ENCODE data around the gene PIGH.
"Not testable (repeated sequence)": the region's sequence is repeated elsewhere in the genome, so short reads cannot be mapped to it uniquely, and the experiment has no call there.

PIGH gene, protein sequence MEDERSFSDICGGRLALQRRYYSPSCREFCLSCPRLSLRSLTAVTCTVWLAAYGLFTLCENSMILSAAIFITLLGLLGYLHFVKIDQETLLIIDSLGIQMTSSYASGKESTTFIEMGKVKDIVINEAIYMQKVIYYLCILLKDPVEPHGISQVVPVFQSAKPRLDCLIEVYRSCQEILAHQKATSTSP

DNA sequence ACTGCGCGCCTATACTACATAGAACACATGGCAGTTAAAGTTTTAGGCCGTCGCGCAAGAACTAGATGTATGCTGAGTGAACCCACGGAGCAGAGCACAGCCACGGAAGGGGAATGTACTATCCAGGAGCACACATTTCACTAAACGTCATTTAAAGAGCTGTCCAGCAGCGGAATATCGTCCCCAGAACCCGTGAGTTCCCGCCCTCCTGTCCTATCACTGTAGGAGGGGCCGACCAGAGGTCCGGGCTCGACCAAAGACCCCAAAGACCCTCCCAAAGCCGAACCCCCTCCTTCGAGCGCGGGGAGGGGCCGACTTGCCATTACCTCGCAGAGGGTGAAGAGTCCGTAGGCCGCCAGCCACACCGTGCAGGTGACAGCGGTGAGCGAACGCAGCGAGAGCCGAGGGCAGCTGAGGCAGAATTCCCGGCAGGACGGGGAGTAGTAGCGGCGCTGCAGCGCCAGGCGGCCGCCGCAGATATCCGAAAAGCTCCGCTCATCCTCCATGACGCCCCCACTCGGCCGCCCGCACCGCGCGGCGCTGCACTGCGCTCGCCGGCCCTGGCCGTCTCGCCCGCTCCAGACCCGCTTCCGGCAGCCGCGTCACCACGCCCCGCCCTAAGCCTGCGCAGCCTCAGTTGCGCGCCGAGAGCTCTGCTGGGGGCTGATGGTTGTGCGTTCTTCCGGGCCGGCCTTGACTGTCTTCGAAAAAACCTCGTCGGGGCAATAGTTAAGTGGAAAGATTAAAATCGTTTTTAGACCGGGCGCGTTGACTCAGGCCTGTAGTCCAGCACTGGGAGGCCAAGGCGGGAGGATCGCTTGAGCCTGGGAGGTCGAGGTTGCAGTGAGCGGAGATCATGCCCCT, at the start of gene PIGH:
Gene PIGH, minus strand, starts transcription at position 571 of the 864 bp plus-strand sequence. Its CDS starts 65 bp downstream, at position 506.
- DNase-seq (ENCODE audit: low read depth, low spot score): no peak

DNA sequence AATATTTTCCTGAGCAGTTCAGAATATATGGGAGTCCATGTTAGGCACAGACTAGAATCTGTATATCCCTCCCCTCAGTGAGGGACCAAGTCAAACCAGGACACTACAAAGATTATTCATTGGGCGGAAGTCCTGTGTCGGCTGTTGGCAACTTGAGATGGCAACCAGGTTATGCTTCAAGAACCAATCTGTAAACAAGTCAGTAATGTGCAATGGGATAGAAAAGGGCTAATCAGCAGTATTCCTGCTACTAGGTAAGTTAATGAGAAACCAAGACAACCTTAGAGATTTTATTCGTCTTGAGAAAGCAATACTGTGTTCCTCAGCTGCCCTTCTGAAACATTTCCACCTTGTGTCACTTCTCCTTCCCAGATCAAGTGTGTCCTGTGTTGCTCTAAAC, 46.1 kb upstream of the PIGH start:
- DNase-seq (ENCODE audit: low read depth, low spot score): no peak

DNA sequence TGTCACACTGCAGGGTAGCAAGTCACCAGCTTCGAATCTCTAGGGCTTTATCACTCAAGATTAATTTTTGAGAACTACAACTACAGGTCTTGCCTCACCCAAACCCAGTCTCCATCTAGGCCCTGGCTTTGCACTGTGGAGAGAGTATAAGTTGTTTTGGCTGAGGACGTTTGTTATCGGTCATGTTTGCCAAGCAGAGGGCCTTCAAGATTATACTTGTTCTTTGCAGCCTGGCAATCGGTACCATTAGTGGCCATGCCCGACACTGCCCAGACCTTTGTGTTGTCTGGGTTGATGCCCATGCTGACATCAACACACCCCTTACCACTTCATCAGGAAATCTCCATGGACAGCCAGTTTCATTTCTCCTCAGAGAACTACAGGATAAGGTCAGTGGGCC, 45.3 kb upstream of the PIGH start:
- DNase-seq (ENCODE audit: low read depth, low spot score): no peak

DNA sequence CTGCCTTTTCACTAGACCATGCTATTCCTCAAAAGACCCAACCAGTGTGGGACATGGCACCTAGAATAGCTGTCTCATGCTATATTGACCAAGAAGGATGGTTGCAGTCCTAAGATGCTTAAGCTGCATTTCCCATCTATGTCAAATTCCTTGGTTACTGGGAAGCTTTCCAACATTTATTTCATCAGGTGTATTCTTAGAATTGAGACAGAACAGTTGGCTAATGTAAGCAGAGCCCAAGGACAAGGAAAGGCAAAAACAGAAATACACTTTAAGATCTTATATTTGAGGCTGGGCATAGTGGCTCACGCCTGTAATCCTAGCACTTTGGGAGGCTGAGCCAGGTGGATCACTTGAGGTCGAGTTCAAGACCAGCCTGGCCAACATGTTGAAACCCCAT, 44.4 kb upstream of the PIGH start:
- no peak for DNase-seq (ENCODE audit: low read depth, low spot score)

DNA sequence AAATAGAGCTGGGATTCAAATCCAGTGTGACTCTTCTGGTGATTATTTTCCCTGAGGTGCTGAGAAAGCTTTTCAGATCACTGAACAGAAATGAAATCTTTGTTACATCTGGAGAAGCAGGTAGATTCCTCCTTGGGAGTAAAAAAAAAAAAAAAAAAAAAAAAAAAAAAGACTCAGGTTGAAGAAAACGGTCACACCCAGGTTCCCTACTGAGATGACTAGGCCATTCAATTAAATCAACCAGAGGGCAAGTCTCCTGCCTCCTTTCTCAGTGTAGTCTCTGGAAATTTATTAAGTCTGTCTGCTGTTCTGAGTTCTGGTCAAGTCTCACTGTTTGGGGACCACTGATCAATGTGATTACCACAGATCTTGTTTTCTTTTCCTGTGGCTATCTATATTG, 43.6 kb upstream of the PIGH start:
- DNase-seq (ENCODE audit: low read depth, low spot score): no peak

DNA sequence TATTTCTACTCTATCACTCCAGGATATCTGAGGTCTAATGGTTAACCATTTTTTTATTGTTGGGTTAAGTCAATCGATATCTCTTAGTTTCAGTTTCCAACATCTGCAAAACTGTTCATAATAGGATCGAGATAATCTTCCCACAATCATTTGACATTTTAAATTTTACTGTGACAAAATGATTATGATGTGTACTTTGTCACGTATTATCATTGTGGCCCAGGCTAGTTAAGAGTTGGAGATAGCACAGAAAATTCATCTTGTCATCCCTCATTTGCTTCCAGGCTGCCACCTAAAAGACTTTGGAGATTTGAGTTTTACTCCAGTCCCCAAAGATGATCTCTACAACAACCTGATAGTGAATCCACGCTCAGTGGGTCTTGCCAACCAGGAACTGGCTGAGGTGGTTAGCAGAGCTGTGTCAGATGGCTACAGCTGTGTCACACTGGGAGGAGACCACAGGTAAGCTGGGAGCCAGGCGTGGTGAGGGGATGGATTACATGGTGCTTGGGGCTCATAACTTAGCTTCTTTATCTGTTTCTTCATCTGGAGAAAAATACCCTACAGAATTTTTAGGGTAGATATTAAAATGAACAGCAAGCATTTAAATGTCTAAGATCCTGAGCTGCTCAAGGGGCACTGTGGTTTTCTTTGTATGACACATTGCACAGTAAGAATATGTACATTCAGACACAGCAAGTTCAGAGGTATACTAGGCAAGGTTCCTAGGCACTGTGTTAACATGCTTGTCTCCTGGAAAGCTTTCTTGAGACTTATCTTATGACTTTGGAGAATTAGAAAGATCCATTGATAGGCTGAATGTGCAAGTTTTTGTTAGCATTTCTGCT, 42.1 kb upstream of the PIGH start:
- DNase-seq (ENCODE audit: low read depth, low spot score): no peak

DNA sequence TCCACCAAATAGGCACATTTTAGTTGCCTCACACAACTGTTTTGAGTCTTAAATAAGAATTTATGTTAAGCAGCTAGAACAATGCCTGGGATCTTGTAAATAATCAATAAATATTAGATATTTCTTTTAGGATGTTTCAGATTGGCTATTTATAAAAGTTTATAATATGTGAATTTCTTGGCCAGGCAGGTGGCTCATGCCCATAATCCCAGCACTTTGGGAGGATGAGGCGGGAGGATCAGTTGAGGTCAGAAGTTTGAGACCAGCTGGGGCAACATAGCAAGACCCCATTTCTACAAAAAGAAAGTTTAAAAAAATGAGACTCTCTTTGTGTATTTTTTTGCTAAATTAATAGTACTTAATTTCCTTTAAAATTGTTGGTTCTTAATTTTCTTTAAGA, 41.4 kb upstream of the PIGH start:
- no peak for DNase-seq (ENCODE audit: low read depth, low spot score)

DNA sequence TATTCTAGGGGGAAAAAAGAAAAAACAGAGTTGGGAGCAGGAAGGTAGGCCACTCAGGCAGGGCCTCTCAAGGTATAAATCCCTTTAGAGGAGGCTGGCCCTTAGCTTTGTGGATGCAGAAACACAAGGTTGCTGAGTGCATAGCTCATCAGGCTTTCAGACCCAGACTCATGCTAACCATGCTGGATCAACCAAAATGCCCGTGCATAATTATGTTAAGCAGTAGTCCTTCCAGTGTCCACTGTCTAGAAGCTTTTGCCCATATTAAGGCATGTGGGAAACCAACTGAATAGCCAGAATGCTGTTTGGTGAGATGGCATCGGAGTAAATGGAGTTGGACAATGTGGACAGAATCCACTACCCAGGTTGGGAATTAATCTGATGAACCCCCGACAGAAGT, 38.6 kb upstream of the PIGH start:
- no peak for DNase-seq (ENCODE audit: low read depth, low spot score)

DNA sequence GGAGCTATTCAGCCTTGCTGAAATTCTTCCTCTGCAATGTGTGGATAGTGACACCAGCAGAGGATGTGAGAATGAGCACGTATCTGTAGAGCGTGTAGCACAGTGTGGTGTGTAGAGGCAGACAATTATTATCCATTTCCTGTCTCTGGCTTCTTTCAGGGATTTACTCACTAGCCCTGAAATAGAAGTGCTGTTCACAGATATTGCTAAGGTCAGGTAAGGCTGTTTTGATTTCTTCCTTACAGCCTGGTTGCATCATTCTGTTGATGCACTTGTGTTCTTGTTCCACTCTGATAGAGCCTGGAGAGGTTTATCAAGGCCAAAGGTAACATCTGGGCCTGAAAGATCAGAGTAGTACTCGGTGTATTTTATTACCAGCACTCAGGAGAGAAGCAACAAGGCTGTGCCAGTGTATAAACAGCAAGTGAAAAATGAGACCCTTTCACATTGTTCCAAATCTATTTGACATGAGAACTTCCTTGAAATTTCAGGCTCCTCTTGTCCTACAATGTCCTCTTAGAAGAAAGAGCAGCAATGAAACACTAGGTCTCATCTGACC, 36.4 kb upstream of the PIGH start:
- no peak for DNase-seq (ENCODE audit: low read depth, low spot score)

DNA sequence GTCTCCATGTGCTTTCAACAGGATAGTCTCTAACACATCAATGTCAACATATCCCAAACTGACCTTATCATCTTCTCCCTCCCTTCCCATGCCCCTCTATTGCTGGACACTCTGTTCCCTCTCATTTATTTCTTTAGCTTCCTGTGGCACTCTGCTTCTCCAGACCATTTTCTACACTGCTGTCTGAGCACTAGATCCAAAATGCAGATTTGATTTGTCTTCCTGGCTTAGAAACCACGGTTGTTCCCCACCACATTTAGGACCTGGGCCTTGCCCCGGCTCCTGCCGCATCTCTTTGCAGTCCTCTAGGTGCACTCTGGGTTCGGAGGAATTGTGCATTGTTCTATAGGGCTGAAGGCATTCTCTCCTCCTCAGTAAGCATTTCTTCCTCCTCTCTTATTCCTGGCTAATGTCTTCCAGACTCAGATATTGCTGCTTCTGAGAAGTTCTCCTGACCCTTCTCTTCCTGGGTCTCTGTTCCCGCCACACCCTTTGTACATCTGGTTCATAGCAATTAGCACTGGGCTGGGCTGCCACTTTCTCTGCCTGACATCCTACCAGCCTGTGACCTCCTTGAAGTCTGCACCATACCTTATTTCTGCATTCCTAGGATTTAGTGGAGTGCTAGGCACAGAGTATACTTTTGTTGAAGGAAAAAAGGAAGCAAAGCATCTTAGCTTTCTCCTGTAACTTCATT, 33.5 kb upstream of the PIGH start:
- no peak for DNase-seq (ENCODE audit: low read depth, low spot score)

DNA sequence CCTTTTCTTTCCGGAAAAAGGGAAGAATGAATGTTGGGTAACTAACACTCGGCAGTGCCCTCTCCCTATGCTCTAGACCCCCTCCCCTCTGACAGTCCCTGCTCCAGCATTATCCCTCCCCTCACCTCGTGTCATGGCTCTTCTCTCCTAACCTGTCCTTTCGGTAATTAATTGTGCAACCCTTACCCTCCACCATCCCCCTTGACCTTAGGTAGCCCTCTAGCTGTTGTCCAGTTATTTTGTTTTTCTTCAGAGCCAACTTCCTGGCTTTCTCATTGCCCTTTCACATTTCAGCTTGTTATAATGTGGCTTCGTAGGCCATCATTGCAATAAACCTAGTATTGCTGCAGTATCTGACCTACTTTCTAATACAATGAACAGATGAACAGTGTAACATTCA, 30.9 kb upstream of the PIGH start:
- DNase-seq (ENCODE audit: low read depth, low spot score): no peak

DNA sequence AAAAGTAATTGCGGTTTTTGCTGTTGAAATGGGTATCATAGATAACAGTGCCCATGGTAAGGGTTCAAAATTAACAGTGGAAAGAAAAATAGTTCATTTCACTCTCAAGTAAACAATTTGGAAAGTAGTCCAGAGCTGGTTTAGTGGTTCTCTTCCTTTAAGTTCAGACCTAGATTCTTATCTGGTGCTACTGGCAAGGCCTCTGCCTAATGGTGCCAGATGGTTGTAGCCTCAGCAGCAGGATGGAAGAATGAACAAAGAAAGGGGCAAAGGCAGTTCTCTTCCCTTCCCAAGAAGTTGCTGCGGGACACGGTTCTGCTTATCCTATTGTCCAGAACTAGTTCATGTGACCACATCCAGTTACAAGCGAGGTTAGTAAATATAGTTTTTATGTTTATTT, 30.1 kb upstream of the PIGH start:
- DNase-seq (ENCODE audit: low read depth, low spot score): no peak

DNA sequence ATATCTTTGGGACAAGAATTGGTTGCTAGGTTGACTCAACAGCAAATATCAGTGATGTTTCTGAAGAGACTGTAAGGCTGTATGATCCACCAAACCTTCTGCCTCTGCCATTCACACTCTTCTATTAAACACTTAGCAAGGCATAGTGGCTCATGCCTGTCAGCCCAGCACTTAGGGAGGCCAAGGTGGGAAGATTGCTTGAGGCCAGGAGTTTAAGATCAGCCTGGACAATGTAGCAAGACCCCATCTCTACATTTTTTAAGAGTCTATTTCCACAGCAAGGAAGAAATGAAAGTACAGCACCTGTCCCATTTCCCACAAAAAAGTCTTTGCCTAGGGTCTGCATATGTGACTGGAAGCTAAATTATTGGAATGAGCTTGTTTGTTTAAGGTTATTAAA, 27.5 kb upstream of the PIGH start:
- DNase-seq (ENCODE audit: low read depth, low spot score): no peak

DNA sequence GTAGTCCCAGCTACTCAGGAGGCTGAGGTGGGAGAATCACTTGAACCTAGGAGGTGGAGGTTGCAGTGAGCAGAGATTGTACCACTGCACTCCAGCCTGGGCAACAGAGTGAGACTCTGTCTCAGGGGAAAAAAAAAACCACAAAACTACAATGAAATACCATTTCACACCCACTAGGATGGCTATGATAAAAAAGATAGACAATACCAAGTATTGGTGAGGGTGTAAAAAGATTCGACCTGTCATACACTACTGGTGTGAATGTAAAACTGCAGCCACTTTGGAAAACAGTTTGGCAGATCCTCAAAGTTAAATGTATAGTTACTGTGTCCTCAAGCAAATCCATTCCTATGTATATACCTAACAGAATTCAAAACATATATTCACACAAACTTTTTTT, 26.1 kb upstream of the PIGH start:
- not testable (repeated sequence) for DNase-seq (ENCODE audit: low read depth, low spot score)

DNA sequence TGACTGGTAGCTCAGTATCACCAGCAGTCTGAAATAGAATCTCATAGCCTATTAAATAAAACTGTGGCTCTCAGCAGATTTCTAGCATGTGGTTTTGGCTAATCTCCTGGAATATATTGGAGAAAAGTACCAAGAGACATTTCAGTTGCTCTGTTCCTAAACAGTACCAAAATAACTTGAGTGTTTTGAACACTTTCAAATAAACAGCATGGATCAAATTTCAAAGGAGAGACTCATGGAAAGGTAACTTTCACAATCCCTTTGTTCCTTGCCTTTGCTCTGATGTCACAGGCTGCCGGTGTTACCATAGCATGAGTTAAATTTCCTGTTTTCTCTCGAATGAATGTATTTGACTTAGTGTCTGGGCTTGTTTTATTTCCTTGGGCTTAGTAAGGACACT, 23.0 kb upstream of the PIGH start:
- DNase-seq (ENCODE audit: low read depth, low spot score): no peak

DNA sequence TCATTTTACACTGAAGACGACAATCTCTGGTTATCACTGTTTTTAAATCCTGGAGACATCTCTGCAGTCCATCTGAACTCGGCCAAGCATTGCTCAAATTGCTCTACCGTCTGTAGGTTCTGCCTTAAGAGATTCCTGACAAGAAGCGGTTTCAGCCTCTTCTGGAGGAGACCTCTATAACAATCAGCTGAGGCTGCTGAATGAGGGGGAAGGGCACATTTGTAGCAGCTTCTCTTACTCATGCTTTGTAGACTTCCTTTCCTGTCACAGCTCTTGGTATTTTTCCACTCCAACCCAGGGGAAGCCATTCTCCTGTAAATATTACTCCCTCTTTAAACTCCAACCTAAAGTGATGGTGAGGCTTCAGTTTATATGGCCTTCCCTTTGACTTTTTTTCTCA, 22.6 kb upstream of the PIGH start:
- DNase-seq (ENCODE audit: low read depth, low spot score): no peak

DNA sequence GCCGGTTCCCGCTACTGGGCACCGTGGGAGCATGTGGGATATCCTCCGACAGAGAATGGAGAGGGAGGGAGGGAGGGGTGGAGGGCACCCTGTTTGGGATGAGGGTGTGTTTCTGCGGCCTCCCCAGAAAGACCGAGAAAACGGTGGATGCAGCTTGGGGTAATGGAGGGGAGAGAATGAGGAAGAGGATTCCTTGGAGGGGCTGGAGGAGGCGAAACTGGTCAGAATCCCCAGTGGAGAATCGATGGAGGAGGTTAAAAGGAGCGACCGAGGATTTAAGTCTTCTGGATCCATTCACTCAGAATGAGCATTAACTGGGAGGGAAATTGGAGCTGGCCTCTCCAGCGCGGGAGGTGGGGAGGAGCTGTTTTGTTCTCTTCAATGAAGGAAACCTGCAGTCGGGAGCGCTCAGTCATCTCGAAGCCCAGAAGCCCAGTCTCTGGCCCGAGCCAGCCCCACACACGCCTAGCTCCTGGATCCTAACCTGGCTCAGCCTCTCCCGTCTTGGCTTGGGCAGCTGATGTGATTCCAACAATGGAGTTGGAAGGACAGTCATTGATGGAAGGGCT, 20.2 kb upstream of the PIGH start:
- DNase-seq (ENCODE audit: low read depth, low spot score): no peak

DNA sequence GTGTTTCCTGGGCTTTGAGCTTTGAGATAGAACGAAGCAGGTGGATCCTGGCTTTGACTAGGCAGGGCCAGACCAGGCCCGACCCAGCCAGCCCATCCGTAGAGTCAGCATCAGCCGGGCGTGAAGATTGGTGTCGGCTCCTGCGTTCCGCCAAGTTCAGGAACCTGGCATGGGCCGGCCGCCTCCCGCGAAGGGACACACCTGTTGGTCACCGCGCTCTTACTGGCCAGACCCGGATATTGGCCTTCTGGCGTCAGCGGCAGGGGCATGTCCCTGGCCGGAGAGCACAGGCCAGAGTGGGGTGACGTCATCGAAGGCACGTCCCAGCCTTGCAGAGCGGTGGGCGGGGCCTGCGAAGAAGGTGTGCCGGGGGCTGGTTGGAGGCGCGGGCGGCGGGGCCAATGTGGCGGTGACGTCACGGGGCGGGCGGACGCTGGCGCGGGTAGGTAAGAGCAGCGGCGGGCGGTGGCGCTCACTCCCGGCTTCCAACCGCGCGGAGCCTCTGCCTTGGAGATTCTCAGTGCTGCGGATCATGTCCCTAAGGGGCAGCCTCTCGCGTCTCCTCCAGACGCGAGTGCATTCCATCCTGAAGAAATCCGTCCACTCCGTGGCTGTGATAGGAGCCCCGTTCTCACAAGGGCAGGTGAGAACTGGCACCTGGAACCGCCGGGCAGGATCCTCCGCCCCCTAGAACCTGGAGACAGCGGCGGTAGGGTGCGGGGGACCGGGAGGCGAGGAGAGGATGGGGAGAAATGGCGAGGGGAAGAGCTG, 19.6 kb upstream of the PIGH start, which contains the start of gene ARG2:
Gene ARG2, plus strand, starts transcription at position 475 of the 771 bp plus-strand sequence. Its CDS starts 58 bp downstream, at position 533.
- no peak for DNase-seq (ENCODE audit: low read depth, low spot score)

DNA sequence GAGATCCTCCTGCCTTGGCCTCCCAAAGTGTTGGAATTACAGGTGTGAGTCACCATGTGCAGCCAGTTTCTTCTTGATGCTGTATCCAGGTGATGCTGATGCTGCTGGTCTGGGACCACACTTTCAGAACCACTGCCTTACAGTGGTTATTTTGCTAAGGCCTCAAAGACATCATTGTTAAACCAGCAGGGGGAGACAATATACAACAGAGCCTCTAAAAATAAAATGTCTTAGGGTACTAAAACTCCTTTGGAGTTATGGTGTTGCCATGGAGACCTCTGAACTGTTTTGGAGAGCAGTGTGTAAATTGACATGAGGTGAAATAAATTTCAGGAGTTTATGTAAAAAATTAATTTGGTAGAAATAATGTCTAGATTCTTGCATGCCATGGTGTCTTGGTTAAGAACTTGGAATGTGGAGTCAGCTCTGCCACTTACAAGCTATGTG, 18.6 kb upstream of the PIGH start:
- DNase-seq (ENCODE audit: low read depth, low spot score): no peak

DNA sequence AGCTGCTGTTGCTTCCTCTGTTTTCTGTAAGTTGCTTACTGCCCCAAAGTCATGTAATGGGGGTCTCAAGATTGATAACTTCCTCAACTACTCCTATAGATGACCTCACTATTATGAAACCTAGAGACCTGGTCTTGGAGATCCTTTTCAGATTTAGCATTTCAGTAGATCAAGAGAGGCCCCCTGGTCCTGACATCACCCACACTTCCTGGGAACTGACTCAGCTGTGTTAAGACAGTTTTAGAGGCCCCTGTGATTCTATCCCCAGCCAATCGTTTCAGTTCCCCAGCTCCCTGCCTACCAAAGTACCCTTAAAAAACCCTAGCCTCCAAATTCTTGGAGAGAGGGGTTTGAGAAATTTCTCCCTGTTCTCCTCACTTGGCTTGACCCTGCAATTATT, 10.4 kb upstream of the PIGH start:
- DNase-seq (ENCODE audit: low read depth, low spot score): no peak

All from smooth muscle cell of the brain vasculature (primary cell).